ENCODE measurements around the gene STIL.

The STIL gene

DNA sequence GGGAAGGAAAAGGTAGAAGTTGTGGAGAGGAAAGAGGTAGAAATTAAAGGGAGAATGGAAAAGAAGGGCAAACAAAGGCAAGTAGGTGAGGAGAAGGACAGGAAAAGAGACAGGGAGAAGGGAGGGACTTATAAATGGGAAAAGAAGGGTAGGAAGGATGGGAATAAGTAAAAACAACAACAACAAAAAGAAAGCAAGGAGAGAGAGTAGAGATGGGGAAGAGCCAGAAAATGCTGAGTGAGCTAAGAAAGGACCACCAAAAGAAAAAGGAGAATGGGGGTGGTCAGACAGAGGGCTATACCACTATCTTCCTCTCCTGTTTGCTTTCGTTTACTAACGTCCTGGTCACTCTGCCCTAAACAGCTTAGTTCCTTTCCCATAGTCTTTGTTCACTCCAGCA lies 17.9 kb upstream of the STIL start:
- Histone ChIP-seq H3K36me3 (ENCODE audit: control insufficient read depth in 1 of 2, insufficient read depth in 2 of 2, low read depth in 1 of 2, low read length in 2 of 2) (peaks cover 0 to 3% of the 10 kb centered on the region in 2 experiments), H2BK120ac (ENCODE audit: low read depth, low read length) (no peak overlapping the region), H3K4me3 (ENCODE audit: insufficient read depth in 1 of 2, low read depth in 1 of 2, low read length in 2 of 2) (peak overlapping the region in 1 of 2 experiments; percentile 96), H4K8ac (ENCODE audit: low read length) (no peak overlapping the region), H3K27ac (ENCODE audit: low read length, poor library complexity, severe bottlenecking) (no peak overlapping the region), H2BK5ac (ENCODE audit: low read depth, low read length, poor library complexity, severe bottlenecking) (no peak overlapping the region), H4K91ac (ENCODE audit: low read length) (no peak overlapping the region), H3K9ac (ENCODE audit: low read length) (no peak overlapping the region), H3K79me1 (replicated peaks; ENCODE audit: low read length, poor library complexity, severe bottlenecking) (peaks cover 9% of the 10 kb centered on the region), H3K14ac (ENCODE audit: low read length in 2 of 2) (no peak overlapping the region), H2BK15ac (ENCODE audit: low read depth, poor library complexity, severe bottlenecking) (no peak overlapping the region), H3K9me3 (ENCODE audit: control insufficient read depth, low read length) (no peaks in the 10 kb centered on the region), H3K4me1 (ENCODE audit: control insufficient read depth, insufficient read depth, low read depth, low read length) (peaks cover 12% of the 10 kb centered on the region), H3K4me2 (ENCODE audit: low read length, poor library complexity, severe bottlenecking) (no peak overlapping the region), H2AK5ac (ENCODE audit: low read length, severe bottlenecking) (no peak overlapping the region), H3K27me3 (ENCODE audit: control insufficient read depth in 1 of 2, insufficient read depth in 1 of 2, low read length in 2 of 2) (no peaks in the 10 kb centered on the region), H3K18ac (ENCODE audit: low read depth in 1 of 2, low read length in 2 of 2) (no peak overlapping the region), H2BK12ac (ENCODE audit: low read length in 2 of 2) (no peak overlapping the region), H3K4ac (ENCODE audit: low read depth in 1 of 2, low read length in 2 of 2) (no peak overlapping the region), H3K23ac (ENCODE audit: low read length in 2 of 2) (no peak overlapping the region), H2AFZ (ENCODE audit: low read depth, low read length) (no peak overlapping the region)
- WGBS, result 90% methylated on average over 2 of the region's 2 CpGs
- DNase-seq, result no peak

DNA sequence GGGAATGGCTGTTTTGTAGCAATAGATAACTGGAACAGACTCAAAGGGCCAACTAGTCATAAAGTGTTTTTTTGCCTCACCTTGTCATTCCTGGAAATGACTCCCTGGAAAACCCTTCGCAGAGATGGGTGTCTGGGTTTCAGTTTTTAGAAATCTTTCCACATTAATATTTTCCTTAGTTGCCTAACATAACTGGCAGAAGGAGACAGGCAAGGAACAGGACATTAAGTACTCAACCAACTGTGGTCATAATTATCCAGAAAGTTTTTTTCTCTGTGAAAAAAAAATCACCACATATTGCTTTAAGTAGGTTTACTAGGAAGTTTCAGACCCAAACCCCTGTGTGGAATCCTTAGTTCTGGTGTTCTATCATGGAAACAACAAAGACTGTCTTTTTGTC lies 16.3 kb upstream of the STIL start:
- Histone ChIP-seq H3K4me2 (ENCODE audit: low read length, poor library complexity, severe bottlenecking) (no peak overlapping the region), H3K79me1 (replicated peaks; ENCODE audit: low read length, poor library complexity, severe bottlenecking) (peaks cover 9% of the 10 kb centered on the region), H3K18ac (ENCODE audit: low read depth in 1 of 2, low read length in 2 of 2) (no peak overlapping the region), H2AK5ac (ENCODE audit: low read length, severe bottlenecking) (no peak overlapping the region), H3K4ac (ENCODE audit: low read depth in 1 of 2, low read length in 2 of 2) (no peak overlapping the region), H3K27me3 (ENCODE audit: control insufficient read depth in 1 of 2, insufficient read depth in 1 of 2, low read length in 2 of 2) (no peaks in the 10 kb centered on the region), H2BK120ac (ENCODE audit: low read depth, low read length) (no peak overlapping the region), H3K9me3 (ENCODE audit: control insufficient read depth, low read length) (no peaks in the 10 kb centered on the region), H3K9ac (ENCODE audit: low read length) (no peak overlapping the region), H2AFZ (ENCODE audit: low read depth, low read length) (no peak overlapping the region), H3K23ac (ENCODE audit: low read length in 2 of 2) (no peak overlapping the region), H2BK5ac (ENCODE audit: low read depth, low read length, poor library complexity, severe bottlenecking) (no peak overlapping the region), H2BK15ac (ENCODE audit: low read depth, poor library complexity, severe bottlenecking) (no peak overlapping the region), H3K4me1 (ENCODE audit: control insufficient read depth, insufficient read depth, low read depth, low read length) (peaks cover 4% of the 10 kb centered on the region), H3K27ac (ENCODE audit: low read length, poor library complexity, severe bottlenecking) (no peak overlapping the region), H3K36me3 (ENCODE audit: control insufficient read depth in 1 of 2, insufficient read depth in 2 of 2, low read depth in 1 of 2, low read length in 2 of 2) (no peaks in the 10 kb centered on the region), H2BK12ac (ENCODE audit: low read length in 2 of 2) (no peak overlapping the region), H3K14ac (ENCODE audit: low read length in 2 of 2) (no peak overlapping the region), H4K91ac (ENCODE audit: low read length) (no peak overlapping the region), H4K8ac (ENCODE audit: low read length) (no peak overlapping the region), H3K4me3 (ENCODE audit: insufficient read depth in 1 of 2, low read depth in 1 of 2, low read length in 2 of 2) (no peak overlapping the region)
- no peak for DNase-seq
- no CpG with 5 or more reads among the region's 1 CpG for WGBS

DNA sequence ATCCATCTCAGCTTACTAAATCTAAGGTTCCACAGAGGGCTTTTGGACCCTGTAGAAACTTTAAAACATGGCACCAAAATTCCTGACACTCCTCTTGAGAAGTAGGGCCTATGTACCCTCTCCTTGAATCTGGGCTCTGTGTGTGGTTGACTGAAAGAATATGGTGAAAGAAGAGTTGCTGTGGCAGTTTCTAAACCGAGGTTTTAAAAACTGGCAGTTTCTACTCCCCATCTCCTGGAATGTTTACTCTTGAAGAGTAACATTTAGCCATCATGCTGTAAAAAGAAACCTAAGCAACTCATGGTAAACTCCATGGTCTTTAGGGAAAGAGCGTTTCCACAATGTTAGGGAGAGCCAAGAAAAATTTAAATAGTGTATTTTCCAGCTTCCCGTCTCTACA lies 15.0 kb upstream of the STIL start:
- H3K79me1 ChIP-seq (replicated peaks; ENCODE audit: low read length, poor library complexity, severe bottlenecking), result peaks cover 9% of the 10 kb centered on the region
- no peak overlapping the region for H3K4ac ChIP-seq (ENCODE audit: low read depth in 1 of 2, low read length in 2 of 2)
- H2BK15ac ChIP-seq (ENCODE audit: low read depth, poor library complexity, severe bottlenecking), result no peak overlapping the region
- no peak overlapping the region for H3K4me3 ChIP-seq (ENCODE audit: insufficient read depth in 1 of 2, low read depth in 1 of 2, low read length in 2 of 2)
- H3K4me2 ChIP-seq (ENCODE audit: low read length, poor library complexity, severe bottlenecking), result no peak overlapping the region
- no peak overlapping the region for H3K9ac ChIP-seq (ENCODE audit: low read length)
- no peak overlapping the region for H4K91ac ChIP-seq (ENCODE audit: low read length)
- H3K23ac ChIP-seq (ENCODE audit: low read length in 2 of 2), result no peak overlapping the region
- no peak overlapping the region for H2BK12ac ChIP-seq (ENCODE audit: low read length in 2 of 2)
- H3K18ac ChIP-seq (ENCODE audit: low read depth in 1 of 2, low read length in 2 of 2), result no peak overlapping the region
- no peak for DNase-seq
- no peak overlapping the region for H3K27ac ChIP-seq (ENCODE audit: low read length, poor library complexity, severe bottlenecking)
- H4K8ac ChIP-seq (ENCODE audit: low read length), result no peak overlapping the region
- WGBS, result 98% methylated on average over 3 of the region's 3 CpGs
- H3K14ac ChIP-seq (ENCODE audit: low read length in 2 of 2), result no peak overlapping the region
- no peak overlapping the region for H2AK5ac ChIP-seq (ENCODE audit: low read length, severe bottlenecking)
- H3K36me3 ChIP-seq (ENCODE audit: control insufficient read depth in 1 of 2, insufficient read depth in 2 of 2, low read depth in 1 of 2, low read length in 2 of 2), result no peaks in the 10 kb centered on the region
- H3K27me3 ChIP-seq (ENCODE audit: control insufficient read depth in 1 of 2, insufficient read depth in 1 of 2, low read length in 2 of 2), result no peaks in the 10 kb centered on the region
- H2BK5ac ChIP-seq (ENCODE audit: low read depth, low read length, poor library complexity, severe bottlenecking), result no peak overlapping the region
- no peak overlapping the region for H2BK120ac ChIP-seq (ENCODE audit: low read depth, low read length)
- H2AFZ ChIP-seq (ENCODE audit: low read depth, low read length), result no peak overlapping the region
- H3K4me1 ChIP-seq (ENCODE audit: control insufficient read depth, insufficient read depth, low read depth, low read length), result peaks cover 4% of the 10 kb centered on the region
- no peaks in the 10 kb centered on the region for H3K9me3 ChIP-seq (ENCODE audit: control insufficient read depth, low read length)

DNA sequence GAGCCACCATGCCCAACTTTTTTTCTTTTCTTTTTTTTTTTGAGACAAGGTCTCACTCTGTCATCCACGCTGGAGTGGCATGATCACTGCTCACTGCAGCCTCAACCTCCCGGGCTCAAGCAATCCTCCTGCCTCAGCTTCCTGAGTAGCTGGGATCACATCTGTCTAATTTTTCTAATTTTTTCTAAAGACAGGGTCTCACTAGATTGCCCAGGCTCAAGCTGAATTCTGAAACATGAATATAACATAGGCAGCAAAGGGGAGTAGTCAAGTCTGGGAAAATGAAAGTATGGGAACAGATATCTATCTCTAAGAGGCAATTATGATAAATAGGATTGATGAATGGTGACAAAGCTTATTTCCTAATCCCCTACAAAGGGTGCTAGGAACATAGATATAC lies 12.3 kb upstream of the STIL start:
- Histone ChIP-seq H2BK12ac (ENCODE audit: low read length in 2 of 2) (no peak overlapping the region), H2BK5ac (ENCODE audit: low read depth, low read length, poor library complexity, severe bottlenecking) (no peak overlapping the region), H2BK120ac (ENCODE audit: low read depth, low read length) (no peak overlapping the region), H3K4ac (ENCODE audit: low read depth in 1 of 2, low read length in 2 of 2) (no peak overlapping the region), H2AK5ac (ENCODE audit: low read length, severe bottlenecking) (no peak overlapping the region), H3K36me3 (ENCODE audit: control insufficient read depth in 1 of 2, insufficient read depth in 2 of 2, low read depth in 1 of 2, low read length in 2 of 2) (no peaks in the 10 kb centered on the region), H3K23ac (ENCODE audit: low read length in 2 of 2) (no peak overlapping the region), H3K79me1 (replicated peaks; ENCODE audit: low read length, poor library complexity, severe bottlenecking) (peaks cover 4% of the 10 kb centered on the region), H2BK15ac (ENCODE audit: low read depth, poor library complexity, severe bottlenecking) (no peak overlapping the region), H3K14ac (ENCODE audit: low read length in 2 of 2) (no peak overlapping the region), H3K4me1 (ENCODE audit: control insufficient read depth, insufficient read depth, low read depth, low read length) (no peaks in the 10 kb centered on the region), H4K91ac (ENCODE audit: low read length) (no peak overlapping the region), H3K4me3 (ENCODE audit: insufficient read depth in 1 of 2, low read depth in 1 of 2, low read length in 2 of 2) (no peak overlapping the region), H2AFZ (ENCODE audit: low read depth, low read length) (no peak overlapping the region), H3K9me3 (ENCODE audit: control insufficient read depth, low read length) (no peaks in the 10 kb centered on the region), H3K27me3 (ENCODE audit: control insufficient read depth in 1 of 2, insufficient read depth in 1 of 2, low read length in 2 of 2) (no peaks in the 10 kb centered on the region), H3K18ac (ENCODE audit: low read depth in 1 of 2, low read length in 2 of 2) (no peak overlapping the region), H3K27ac (ENCODE audit: low read length, poor library complexity, severe bottlenecking) (no peak overlapping the region), H4K8ac (ENCODE audit: low read length) (no peak overlapping the region), H3K4me2 (ENCODE audit: low read length, poor library complexity, severe bottlenecking) (no peak overlapping the region), H3K9ac (ENCODE audit: low read length) (no peak overlapping the region)
- DNase-seq, result no peak
- 94% methylated on average over 2 of the region's 2 CpGs for WGBS
